HCT116 (cell line): Measurements from ENCODE around the gene ABCE1. TPM values are rescaled to one million over a fixed set of nuclear protein-coding genes. Genes with fewer than 3 reads are reported as not detected.

ENCODE experiments used
- ATAC-seq: fragments of 200-7000 bp; cut with Tn5 transposase; 2 replicates; pipeline ENCODE4 v1.9.1; 2020; ENCODE audit warnings: mild to moderate bottlenecking, moderate library complexity
- BruUV-seq: library from RNA; stranded (reverse); fragments of 400-500 nt; replicated peaks from 2 replicates; lab custom pipeline; 2021; lab: Mats Ljungman, UMichigan
- CTCF ChIA-PET: fragments of 300-600 bp; sonication (Branson Sonifier 250); formaldehyde crosslinking; loops from one replicate; lab custom pipeline; 2021; ENCODE audit warnings: antibody characterized with exemption; lab: Charles Lee
- POLR2A ChIA-PET: fragments of 300-600, 350-600 bp; sonication (Branson Sonifier 250); formaldehyde crosslinking; loops from one replicate; lab custom pipeline; 2021; ENCODE audit warnings: antibody characterized with exemption; lab: Charles Lee
- RAD21 ChIA-PET, 2 experiments: fragments of 300-600 bp; sonication (Branson Sonifier 250); formaldehyde crosslinking; loops; one replicate each; lab custom pipeline; 2023; ENCODE audit warnings: low total read pairs in 2 of 2; ENCODE audit not compliant: uncharacterized antibody in 2 of 2, unreplicated experiment in 2 of 2, low non-redundant PET in 1 of 2; lab: Charles Lee
- DNase-seq: peaks from one replicate; pipeline ENCODE4 v3.0.0-alpha.2; 2010; ENCODE audit warnings: low read depth, low spot score
- H2AFZ ChIP-seq: fragments of 200-600 bp; shearing (Covaris generic), sonication (generic); 2 replicates; pipeline ENCODE4 v1.6.1; 2017; ENCODE audit warnings: low read depth, mixed run types, mixed read lengths, antibody characterized with exemption, low read length; ENCODE audit not compliant: poor library complexity, severe bottlenecking
- H3K27ac ChIP-seq: 2 replicates; pipeline ENCODE4 v1.5.1; 2012; ENCODE audit warnings: low read depth, low read length
- H3K27me3 ChIP-seq: fragments of 200-600 bp; sonication (generic); 2 replicates; pipeline ENCODE4 v1.6.1; 2016; ENCODE audit warnings: mixed run types, low read length, mixed read lengths; ENCODE audit not compliant: insufficient read depth
- H3K36me3 ChIP-seq, 2 experiments: fragments of 200-500 bp in 1 of 2; fragments of 200-600 bp in 1 of 2; sonication (Bioruptor generic) in 1 of 2; sonication (generic) in 1 of 2; 2 replicates each; pipeline versions ENCODE4 v1.5.1 to v1.6.1; 2014 to 2016; ENCODE audit warnings: low read length in 2 of 2, inconsistent platforms in 1 of 2, mixed read lengths in 1 of 2, mixed run types in 1 of 2; ENCODE audit not compliant: insufficient read depth in 2 of 2, control insufficient read depth in 1 of 2
- H3K4me1 ChIP-seq, 2 experiments: fragments of 200-600 bp in 1 of 2; sonication (generic) in 1 of 2; 2 replicates each; pipeline versions ENCODE4 v1.5.1 to v1.6.1; 2012 to 2017; ENCODE audit warnings: low read length in 2 of 2, inconsistent platforms in 1 of 2, mild to moderate bottlenecking in 1 of 2, mixed read lengths in 1 of 2, mixed run types in 1 of 2, moderate library complexity in 1 of 2; ENCODE audit not compliant: insufficient read depth in 2 of 2, control insufficient read depth in 1 of 2
- H3K4me2 ChIP-seq: fragments of 200-600 bp; sonication (generic); 2 replicates; pipeline ENCODE4 v1.6.1; 2017; ENCODE audit warnings: mixed run types, low read length, mixed read lengths
- H3K4me3 ChIP-seq, 2 experiments: fragments of 200-600 bp in 1 of 2; sonication (generic) in 1 of 2; replicated peaks in 1 of 2; 2 replicates each; pipeline ENCODE4 v1.5.1; 2011 to 2016; ENCODE audit warnings: low read length in 2 of 2, control low read depth in 1 of 2, low read depth in 1 of 2, mild to moderate bottlenecking in 1 of 2, mixed read lengths in 1 of 2, mixed run types in 1 of 2
- H3K79me2 ChIP-seq: fragments of 200-600 bp; sonication (generic); 2 replicates; pipeline ENCODE4 v1.6.1; 2017; ENCODE audit warnings: mild to moderate bottlenecking, mixed run types, low read length, moderate library complexity, mixed read lengths; ENCODE audit not compliant: insufficient read depth
- H3K9ac ChIP-seq: fragments of 200-600 bp; sonication (generic); 2 replicates; pipeline ENCODE4 v1.6.1; 2016; ENCODE audit warnings: low read length, mixed read lengths
- H3K9me2 ChIP-seq: fragments of 200-600 bp; sonication (generic), shearing (Covaris generic); 2 replicates; pipeline ENCODE4 v1.6.1; 2017; ENCODE audit warnings: mixed run types, mild to moderate bottlenecking, moderate library complexity; ENCODE audit not compliant: insufficient read depth
- H3K9me3 ChIP-seq, 2 experiments: fragments of 200-500 bp in 1 of 2; fragments of 200-600 bp in 1 of 2; sonication (Bioruptor generic) in 1 of 2; sonication (generic) in 1 of 2; 2 replicates each; pipeline ENCODE4 v1.6.1; 2014 to 2017; ENCODE audit warnings: low read length in 2 of 2, mixed read lengths in 2 of 2, inconsistent platforms in 1 of 2, low read depth in 1 of 2, mild to moderate bottlenecking in 1 of 2, mixed run types in 1 of 2, moderate library complexity in 1 of 2; ENCODE audit not compliant: control insufficient read depth in 1 of 2, insufficient read depth in 1 of 2
- H4K20me1 ChIP-seq: fragments of 200-600 bp; sonication (generic), shearing (Covaris generic); 2 replicates; pipeline ENCODE4 v1.6.1; 2017; ENCODE audit warnings: mixed run types, mild to moderate bottlenecking, moderate library complexity; ENCODE audit not compliant: insufficient read depth
- CEBPB ChIP-seq: IDR thresholded peaks from 2 replicates; pipeline ENCODE4 v1.6.1; 2012; ENCODE audit warnings: low read depth
- EGR1 ChIP-seq: IDR thresholded peaks from 2 replicates; pipeline ENCODE4 v1.6.1; 2012; ENCODE audit warnings: low read depth
- ELF1 ChIP-seq: IDR thresholded peaks from 2 replicates; pipeline ENCODE4 v1.6.1; 2012; ENCODE audit warnings: low read depth, borderline replicate concordance
- EZH2phosphoT487 ChIP-seq: fragments of 200-600 bp; IDR thresholded peaks from 2 replicates; pipeline ENCODE4 v1.6.1; 2018; ENCODE audit warnings: antibody characterized with exemption, borderline replicate concordance
- JUND ChIP-seq: IDR thresholded peaks from 2 replicates; pipeline ENCODE4 v1.6.1; 2012
- POLR2AphosphoS5 ChIP-seq: IDR thresholded peaks from 2 replicates; pipeline ENCODE4 v1.6.1; 2011; ENCODE audit warnings: mild to moderate bottlenecking, low read depth, low read length, moderate library complexity
- SIN3A ChIP-seq: IDR thresholded peaks from 2 replicates; pipeline ENCODE4 v1.6.1; 2012; ENCODE audit warnings: low read depth
- SP1 ChIP-seq: IDR thresholded peaks from 2 replicates; pipeline ENCODE4 v1.6.1; 2012; ENCODE audit warnings: low read depth
- SRF ChIP-seq: IDR thresholded peaks from 2 replicates; pipeline ENCODE4 v1.6.1; 2012; ENCODE audit warnings: low read depth
- YY1 ChIP-seq: IDR thresholded peaks from 2 replicates; pipeline ENCODE4 v1.6.1; 2011; ENCODE audit warnings: low read length, low read depth, moderate library complexity, mild to moderate bottlenecking; ENCODE audit not compliant: insufficient replicate concordance; ENCODE audit errors: extremely low read depth
- intact Hi-C: fragments of 100-400 bp; cut with micrococcal nuclease; formaldehyde crosslinking; loops from 2 replicates; pipeline ENCODE4 v1.10.0; 2022
- total RNA-seq: library from RNA; stranded (reverse); gene quantifications from one replicate; pipeline ENCODE4 v1.2.1, GENCODE V29; 2021; ENCODE audit not compliant: unreplicated experiment
- TF ChIP-seq, protein P1 (sequence below): IDR thresholded peaks from 2 replicates; pipeline ENCODE4 v1.6.1; 2012
- TF ChIP-seq, protein P2 (sequence below): IDR thresholded peaks from 2 replicates; pipeline ENCODE4 v1.6.1; 2012
- TF ChIP-seq, protein P3 (sequence below): IDR thresholded peaks from 2 replicates; pipeline ENCODE4 v1.6.1; 2011; ENCODE audit warnings: mild to moderate bottlenecking, low read length, moderate library complexity; ENCODE audit not compliant: insufficient replicate concordance; ENCODE audit errors: extremely low read depth
- TF ChIP-seq, protein P4 (sequence below), 3 experiments: fragments of 200-600 bp in 1 of 3; sonication (generic) in 1 of 3; IDR thresholded peaks in 2 of 3; conservative IDR thresholded peaks in 1 of 3; 2 replicates each; pipeline ENCODE4 v1.5.1; 2012 to 2017; ENCODE audit warnings: low read depth in 2 of 3, low read length in 2 of 3, antibody characterized with exemption in 1 of 3, borderline replicate concordance in 1 of 3, control low read depth in 1 of 3, mild to moderate bottlenecking in 1 of 3, mixed read lengths in 1 of 3, mixed run types in 1 of 3, moderate library complexity in 1 of 3; ENCODE audit not compliant: insufficient read depth in 1 of 3

The ABCE1 gene
- total RNA-seq, 1 experiment from 2014 or later, result 145 TPM

DNA sequence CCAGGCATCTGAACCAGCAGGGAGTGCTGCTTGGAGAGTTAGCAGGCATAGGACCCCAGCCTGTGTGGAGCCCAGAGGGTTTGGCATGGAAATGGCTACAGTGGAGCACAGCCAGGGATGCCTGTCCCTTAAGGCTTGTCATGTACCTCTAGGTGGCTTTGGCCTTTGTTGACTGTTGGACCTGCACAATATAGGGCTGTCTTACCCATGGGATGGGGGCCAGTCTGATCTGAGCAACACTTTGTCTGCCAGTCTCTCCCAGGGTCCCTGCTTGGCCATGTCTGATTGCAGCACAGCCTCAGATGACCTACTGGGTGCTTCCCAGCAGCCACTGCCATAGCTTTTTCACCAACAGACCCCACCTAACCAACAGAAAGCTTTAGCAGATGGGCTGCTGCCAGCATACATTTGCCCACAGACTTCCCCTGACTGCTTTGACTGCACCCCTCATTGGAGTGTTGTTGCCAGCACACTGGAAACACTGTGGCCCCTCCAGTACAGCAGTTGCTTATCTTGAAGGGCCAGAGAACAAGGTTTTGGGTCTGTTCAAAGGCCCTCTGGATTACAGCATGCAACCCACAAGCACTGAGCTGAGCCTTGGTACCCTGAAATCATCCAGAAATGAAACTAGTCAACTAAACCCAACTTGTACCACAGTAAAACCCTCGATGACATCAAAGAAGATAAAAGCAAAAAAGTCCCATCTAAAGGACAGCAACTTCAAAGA lies 22.2 kb upstream of the ABCE1 start:
- TF ChIP-seq YY1 (no peak), SP1 (no peak), SIN3A (no peak), SRF (no peak), EGR1 (no peak), ELF1 (no peak), EZH2phosphoT487 (no peak), JUND (no peak), POLR2AphosphoS5 (no peak), CEBPB (no peak)
- TF ChIP-seq, protein P1, sequence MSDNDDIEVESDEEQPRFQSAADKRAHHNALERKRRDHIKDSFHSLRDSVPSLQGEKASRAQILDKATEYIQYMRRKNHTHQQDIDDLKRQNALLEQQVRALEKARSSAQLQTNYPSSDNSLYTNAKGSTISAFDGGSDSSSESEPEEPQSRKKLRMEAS, result no peak
- TF ChIP-seq, protein P2, sequence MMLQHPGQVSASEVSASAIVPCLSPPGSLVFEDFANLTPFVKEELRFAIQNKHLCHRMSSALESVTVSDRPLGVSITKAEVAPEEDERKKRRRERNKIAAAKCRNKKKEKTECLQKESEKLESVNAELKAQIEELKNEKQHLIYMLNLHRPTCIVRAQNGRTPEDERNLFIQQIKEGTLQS, result no peak
- TF ChIP-seq, protein P3, sequence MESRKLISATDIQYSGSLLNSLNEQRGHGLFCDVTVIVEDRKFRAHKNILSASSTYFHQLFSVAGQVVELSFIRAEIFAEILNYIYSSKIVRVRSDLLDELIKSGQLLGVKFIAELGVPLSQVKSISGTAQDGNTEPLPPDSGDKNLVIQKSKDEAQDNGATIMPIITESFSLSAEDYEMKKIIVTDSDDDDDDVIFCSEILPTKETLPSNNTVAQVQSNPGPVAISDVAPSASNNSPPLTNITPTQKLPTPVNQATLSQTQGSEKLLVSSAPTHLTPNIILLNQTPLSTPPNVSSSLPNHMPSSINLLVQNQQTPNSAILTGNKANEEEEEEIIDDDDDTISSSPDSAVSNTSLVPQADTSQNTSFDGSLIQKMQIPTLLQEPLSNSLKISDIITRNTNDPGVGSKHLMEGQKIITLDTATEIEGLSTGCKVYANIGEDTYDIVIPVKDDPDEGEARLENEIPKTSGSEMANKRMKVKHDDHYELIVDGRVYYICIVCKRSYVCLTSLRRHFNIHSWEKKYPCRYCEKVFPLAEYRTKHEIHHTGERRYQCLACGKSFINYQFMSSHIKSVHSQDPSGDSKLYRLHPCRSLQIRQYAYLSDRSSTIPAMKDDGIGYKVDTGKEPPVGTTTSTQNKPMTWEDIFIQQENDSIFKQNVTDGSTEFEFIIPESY, result no peak
- TF ChIP-seq, protein P4, sequence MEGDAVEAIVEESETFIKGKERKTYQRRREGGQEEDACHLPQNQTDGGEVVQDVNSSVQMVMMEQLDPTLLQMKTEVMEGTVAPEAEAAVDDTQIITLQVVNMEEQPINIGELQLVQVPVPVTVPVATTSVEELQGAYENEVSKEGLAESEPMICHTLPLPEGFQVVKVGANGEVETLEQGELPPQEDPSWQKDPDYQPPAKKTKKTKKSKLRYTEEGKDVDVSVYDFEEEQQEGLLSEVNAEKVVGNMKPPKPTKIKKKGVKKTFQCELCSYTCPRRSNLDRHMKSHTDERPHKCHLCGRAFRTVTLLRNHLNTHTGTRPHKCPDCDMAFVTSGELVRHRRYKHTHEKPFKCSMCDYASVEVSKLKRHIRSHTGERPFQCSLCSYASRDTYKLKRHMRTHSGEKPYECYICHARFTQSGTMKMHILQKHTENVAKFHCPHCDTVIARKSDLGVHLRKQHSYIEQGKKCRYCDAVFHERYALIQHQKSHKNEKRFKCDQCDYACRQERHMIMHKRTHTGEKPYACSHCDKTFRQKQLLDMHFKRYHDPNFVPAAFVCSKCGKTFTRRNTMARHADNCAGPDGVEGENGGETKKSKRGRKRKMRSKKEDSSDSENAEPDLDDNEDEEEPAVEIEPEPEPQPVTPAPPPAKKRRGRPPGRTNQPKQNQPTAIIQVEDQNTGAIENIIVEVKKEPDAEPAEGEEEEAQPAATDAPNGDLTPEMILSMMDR (IDR thresholded peaks at IDR 0.05 in 2 of 3, conservative IDR thresholded peaks at IDR 0.05 in 1 of 3; ENCODE audit: borderline replicate concordance in 1 of 3, insufficient read depth in 1 of 3, low read depth in 2 of 3, low read length in 2 of 3), result no peak

More for the DNA sequence above, 22.2 kb upstream of the ABCE1 start:
- no peaks in the 10 kb centered on the region for H3K9me2 ChIP-seq
- H3K4me1 ChIP-seq, result no peaks in the 10 kb centered on the region
- DNase-seq (no peak), ATAC-seq (no peak)
- no peak overlapping the region for H3K27ac ChIP-seq
- ChIA-PET POLR2A (no interaction called here), CTCF (no interaction called here), RAD21 (no interaction called here)
- intact Hi-C loops, result no loop called here
- no peaks in the 10 kb centered on the region for H3K9me3 ChIP-seq
- peaks cover 50% of the 10 kb centered on the region for H3K79me2 ChIP-seq
- H2AFZ ChIP-seq, result no peak overlapping the region
- no peak overlapping the region for H3K4me3 ChIP-seq
- no peaks in the 10 kb centered on the region for H3K27me3 ChIP-seq
- H3K4me2 ChIP-seq, result no peak overlapping the region
- H3K36me3 ChIP-seq, result peaks cover 0 to 6% of the 10 kb centered on the region in 2 experiments; a peak in 1 of 4 replicates
- H4K20me1 ChIP-seq, result no peaks in the 10 kb centered on the region
- no TSS peak for BruUV-seq
- H3K9ac ChIP-seq, result no peak overlapping the region
